ENCODE results near the gene USP32.
"Not testable (repeated sequence)": the region's sequence is repeated elsewhere in the genome, so short reads cannot be mapped to it uniquely, and the experiment has no call there.

USP32 gene

GRCh38 chr17:60327134-60327900 lies 64.6 kb downstream of the USP32 start:
- no peak for DNase-seq

- no peak for DNase-seq
These were observed 65.2 kb downstream of the USP32 start for GRCh38 chr17:60326702-60327101.

- no peak for DNase-seq
These were observed 66.0 kb downstream of the USP32 start for GRCh38 chr17:60325730-60326524.

- DNase-seq, result no peak
These were observed 68.2 kb downstream of the USP32 start for GRCh38 chr17:60323754-60324153.

- no peak for DNase-seq
These were observed 69.9 kb downstream of the USP32 start for GRCh38 chr17:60322056-60322387.

GRCh38 chr17:60321336-60322055 lies 70.4 kb downstream of the USP32 start:
- no peak for DNase-seq

GRCh38 chr17:60318830-60319229 lies 73.1 kb downstream of the USP32 start:
- no peak for DNase-seq

- no peak for DNase-seq
These were observed 73.6 kb downstream of the USP32 start for GRCh38 chr17:60318326-60318725.

GRCh38 chr17:60315650-60316049 lies 76.3 kb downstream of the USP32 start:
- DNase-seq, result no peak

GRCh38 chr17:60314900-60315299 lies 77.0 kb downstream of the USP32 start:
- DNase-seq, result not testable (repeated sequence)

GRCh38 chr17:60314423-60314822 lies 77.5 kb downstream of the USP32 start:
- DNase-seq, result no peak

- DNase-seq, result no peak
These were observed 80.0 kb downstream of the USP32 start for GRCh38 chr17:60311936-60312335.

- DNase-seq, result no peak
These were observed 80.7 kb downstream of the USP32 start for GRCh38 chr17:60311186-60311585.

- peak; percentile 15 for DNase-seq
These were observed 86.8 kb downstream of the USP32 start for GRCh38 chr17:60305141-60305540.

- no peak for DNase-seq
These were observed 87.4 kb downstream of the USP32 start for GRCh38 chr17:60304502-60304901.

GRCh38 chr17:60303406-60304099 lies 88.4 kb downstream of the USP32 start:
- no peak for DNase-seq

GRCh38 chr17:60301649-60302048 lies 90.3 kb downstream of the USP32 start:
- no peak for DNase-seq

- no peak for DNase-seq
These were observed 91.0 kb downstream of the USP32 start for GRCh38 chr17:60300949-60301348.

- DNase-seq, result no peak
These were observed 91.9 kb downstream of the USP32 start for GRCh38 chr17:60300011-60300410.

- DNase-seq, result no peak
These were observed 94.1 kb downstream of the USP32 start for GRCh38 chr17:60297760-60298401.

GRCh38 chr17:60296177-60296576 lies 95.8 kb downstream of the USP32 start:
- no peak for DNase-seq

GRCh38 chr17:60293580-60294335 lies 98.2 kb downstream of the USP32 start:
- DNase-seq, result no peak

Data from KG1 (cell line).